NCI-H128 (cell line): Measurements from ENCODE around the gene PDZD11.
"Not testable (repeated sequence)": the region's sequence is repeated elsewhere in the genome, so short reads cannot be mapped to it uniquely, and the experiment has no call there.

ENCODE experiments used
- DNase-seq: peaks from one replicate; lab custom pipeline; 2025; ENCODE audit not compliant: unreplicated experiment; lab: John Stamatoyannopoulos, UW

PDZD11 gene

GRCh38 chrX:70289793-70290770 is at the start of gene PDZD11, which contains the start of gene KIF4A:
PDZD11 (minus strand) TSS chrX:70289927; CDS start chrX:70289341, 586 bp downstream.
KIF4A (plus strand) TSS chrX:70290104; CDS start chrX:70290459, 355 bp downstream.
- peak; percentile 39 for DNase-seq

GRCh38 chrX:70338290-70338689 is 48.6 kb upstream of the PDZD11 start:
- no peak for DNase-seq

- no peak for DNase-seq
Observed at GRCh38 chrX:70336767-70337166, 47.0 kb upstream of the PDZD11 start.

GRCh38 chrX:70332600-70332999 is 42.9 kb upstream of the PDZD11 start:
- DNase-seq: no peak

- DNase-seq: no peak
Observed at GRCh38 chrX:70331161-70331560, 41.4 kb upstream of the PDZD11 start.

GRCh38 chrX:70324326-70324725 is 34.6 kb upstream of the PDZD11 start:
- no peak for DNase-seq

GRCh38 chrX:70323628-70324027 is 33.9 kb upstream of the PDZD11 start:
- not testable (repeated sequence) for DNase-seq

GRCh38 chrX:70322784-70323183 is 33.1 kb upstream of the PDZD11 start:
- no peak for DNase-seq

- no peak for DNase-seq
Observed at GRCh38 chrX:70313503-70313902, 23.8 kb upstream of the PDZD11 start.

- DNase-seq: no peak
Observed at GRCh38 chrX:70301716-70302115, 12.0 kb upstream of the PDZD11 start.

GRCh38 chrX:70293621-70294020 is 3.9 kb upstream of the PDZD11 start:
- DNase-seq: no peak

GRCh38 chrX:70292788-70293187 is 3.1 kb upstream of the PDZD11 start:
- DNase-seq: no peak

GRCh38 chrX:70289168-70289792 is 447 bp downstream of the PDZD11 start:
- no peak for DNase-seq

GRCh38 chrX:70281951-70282350 is 7.8 kb downstream of the PDZD11 start, which contains the start of gene RAB41:
RAB41 (plus strand) TSS chrX:70282172; CDS start chrX:70282218, 46 bp downstream.
- DNase-seq: no peak

- DNase-seq: no peak
Observed at GRCh38 chrX:70280573-70280972, 9.2 kb downstream of the PDZD11 start.

GRCh38 chrX:70279081-70279480 is 10.6 kb downstream of the PDZD11 start:
- DNase-seq: no peak

GRCh38 chrX:70274029-70274428 is 15.7 kb downstream of the PDZD11 start:
- not testable (repeated sequence) for DNase-seq

- no peak for DNase-seq
Observed at GRCh38 chrX:70268034-70268433, 21.7 kb downstream of the PDZD11 start, which contains the start of gene ARR3. ARR3 (plus strand) TSS chrX:70268334; CDS start chrX:70269386, 1,052 bp downstream.

- no peak for DNase-seq
Observed at GRCh38 chrX:70264784-70265183, 24.9 kb downstream of the PDZD11 start.

GRCh38 chrX:70262952-70263567 is 26.7 kb downstream of the PDZD11 start:
- no peak for DNase-seq

- no peak for DNase-seq
Observed at GRCh38 chrX:70260104-70260503, 29.6 kb downstream of the PDZD11 start, which contains the start of gene P2RY4. P2RY4 (minus strand) TSS chrX:70260204; CDS start chrX:70259624, 580 bp downstream.
